A549 (cell line): ENCODE measurements around the gene CDK7.

Experiments used
- CEBPB ChIP-seq, 2 experiments: fragments of >200 bp in 1 of 2; sonication (Bioruptor Twin) in 1 of 2; formaldehyde crosslinking in 1 of 2; IDR thresholded peaks; 2 replicates each; pipeline ENCODE4 v1.6.1; 2012 to 2016
- CHD2 ChIP-seq: fragments of 150-350 bp; IDR thresholded peaks from 2 replicates; pipeline ENCODE4 v1.6.1; 2014; ENCODE audit warnings: low read length; ENCODE audit not compliant: partially characterized antibody
- NPAS2 ChIP-seq: fragments of 250-450 bp; sonication (Bioruptor Pico); IDR thresholded peaks from 2 replicates; pipeline ENCODE4 v1.8.0; 2022; ENCODE audit warnings: mild to moderate bottlenecking, moderate library complexity, borderline replicate concordance
- PHF8 ChIP-seq: fragments of 200-600 bp; sonication (generic); IDR thresholded peaks from 2 replicates; pipeline ENCODE4 v1.6.1; 2016; ENCODE audit warnings: low read depth, mild to moderate bottlenecking, antibody characterized with exemption, moderate library complexity, borderline replicate concordance

GRCh38 chr5:69248019-69248418, 13.3 kb downstream of the CDK7 start:
- TF ChIP-seq CEBPB (IDR thresholded peaks at IDR 0.05) (no peak), PHF8 (no peak), CHD2 (no peak), NPAS2 (CRISPR knock-in tag) (no peak)
